Fibroblast of the aortic adventitia (primary cell): ENCODE data around the gene CBFA2T3. TPM values are rescaled to one million over a fixed set of nuclear protein-coding genes. Genes with fewer than 3 reads are reported as not detected.

ENCODE experiments used
- DNase-seq: peaks from one replicate; pipeline ENCODE4 v3.0.0-alpha.2; 2010; ENCODE audit warnings: low read depth
- H3K4me3 ChIP-seq: 2 replicates; pipeline ENCODE4 v1.5.1; 2011; ENCODE audit warnings: low read depth, mild to moderate bottlenecking, control low read depth, low read length, moderate library complexity
- total RNA-seq: library from RNA; depleted of rRNA; stranded (reverse); fragments of >200 nt; gene quantifications from 2 replicates; pipeline ENCODE4 v1.2.3, GENCODE V29; 2012; ENCODE audit warnings: low replicate concordance
- TF ChIP-seq, protein P1 (sequence below): IDR thresholded peaks from 2 replicates; pipeline ENCODE4 v1.5.1; 2011; ENCODE audit warnings: mild to moderate bottlenecking, low read length, control low read depth, inconsistent platforms; ENCODE audit not compliant: insufficient read depth

The CBFA2T3 gene
- total RNA-seq, 1 donor, result not detected

DNA sequence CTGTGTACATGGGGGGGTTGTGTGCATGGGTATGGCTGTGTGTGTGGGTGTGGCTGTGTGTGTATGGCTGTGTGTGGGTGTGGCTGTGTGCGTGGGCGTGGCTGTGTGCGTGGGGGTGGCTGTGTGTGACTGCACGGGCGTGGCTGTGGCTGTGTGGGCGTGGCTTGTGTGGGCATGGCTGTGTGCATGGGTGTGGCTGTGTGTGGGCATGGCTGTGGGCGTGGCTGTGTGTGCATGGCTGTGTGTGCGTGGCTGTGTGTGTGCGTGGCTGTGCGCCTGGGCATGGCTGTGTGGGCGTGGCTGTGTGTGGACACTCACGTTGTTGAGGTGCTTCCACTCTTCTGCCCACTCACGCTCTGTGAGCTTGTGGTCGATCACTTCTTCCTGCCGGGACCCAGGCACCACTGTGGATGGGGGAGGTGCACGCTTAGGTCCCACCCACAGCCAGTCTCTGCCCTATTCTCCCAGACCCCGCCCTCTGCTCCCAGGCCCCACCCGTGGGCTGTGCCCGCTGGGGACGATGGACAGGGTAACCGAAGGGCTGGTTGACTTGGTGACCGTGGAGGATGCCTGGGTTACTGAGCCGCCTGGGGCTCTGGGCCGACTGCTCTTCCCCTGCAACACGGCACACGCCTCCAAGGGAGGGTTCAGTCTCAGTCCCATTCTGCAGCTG is 94.5 kb downstream of the CBFA2T3 start:
- TF ChIP-seq, protein P1, sequence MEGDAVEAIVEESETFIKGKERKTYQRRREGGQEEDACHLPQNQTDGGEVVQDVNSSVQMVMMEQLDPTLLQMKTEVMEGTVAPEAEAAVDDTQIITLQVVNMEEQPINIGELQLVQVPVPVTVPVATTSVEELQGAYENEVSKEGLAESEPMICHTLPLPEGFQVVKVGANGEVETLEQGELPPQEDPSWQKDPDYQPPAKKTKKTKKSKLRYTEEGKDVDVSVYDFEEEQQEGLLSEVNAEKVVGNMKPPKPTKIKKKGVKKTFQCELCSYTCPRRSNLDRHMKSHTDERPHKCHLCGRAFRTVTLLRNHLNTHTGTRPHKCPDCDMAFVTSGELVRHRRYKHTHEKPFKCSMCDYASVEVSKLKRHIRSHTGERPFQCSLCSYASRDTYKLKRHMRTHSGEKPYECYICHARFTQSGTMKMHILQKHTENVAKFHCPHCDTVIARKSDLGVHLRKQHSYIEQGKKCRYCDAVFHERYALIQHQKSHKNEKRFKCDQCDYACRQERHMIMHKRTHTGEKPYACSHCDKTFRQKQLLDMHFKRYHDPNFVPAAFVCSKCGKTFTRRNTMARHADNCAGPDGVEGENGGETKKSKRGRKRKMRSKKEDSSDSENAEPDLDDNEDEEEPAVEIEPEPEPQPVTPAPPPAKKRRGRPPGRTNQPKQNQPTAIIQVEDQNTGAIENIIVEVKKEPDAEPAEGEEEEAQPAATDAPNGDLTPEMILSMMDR, result no peak
- no peak for DNase-seq
- H3K4me3 ChIP-seq, result no peak overlapping the region

DNA sequence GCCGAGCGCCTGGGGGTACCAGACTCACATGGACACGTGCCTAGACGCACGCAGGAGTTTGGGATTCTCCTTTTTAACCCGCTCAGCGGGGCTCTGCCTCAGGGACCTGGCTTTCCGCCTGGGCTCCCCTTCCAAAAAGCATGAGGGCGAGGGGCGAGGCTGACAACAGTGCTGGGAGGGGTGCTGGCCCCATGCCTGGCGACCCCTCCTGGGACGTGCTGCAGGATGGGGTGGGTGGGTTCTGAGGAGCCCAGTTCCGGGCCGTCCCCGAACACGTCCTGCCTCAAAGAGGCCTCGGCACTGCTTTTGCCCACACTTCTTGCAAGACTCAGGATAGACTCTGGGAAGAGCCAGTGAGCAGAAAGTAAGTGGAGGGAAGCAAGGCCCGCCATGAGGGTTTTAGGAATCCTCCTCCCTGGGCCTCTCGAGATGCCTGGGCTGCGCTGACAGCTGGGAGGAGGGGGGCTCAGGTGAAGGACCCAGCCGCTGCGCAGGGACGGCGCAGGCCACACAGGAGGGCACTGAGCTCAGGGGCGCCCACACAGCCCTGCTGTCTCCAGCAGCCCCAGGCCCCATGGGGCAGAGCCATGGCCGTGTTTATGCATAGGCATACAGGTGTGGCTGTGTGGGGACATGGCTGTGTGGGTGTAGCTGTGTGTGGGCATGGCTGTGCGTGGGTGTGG is 95.2 kb downstream of the CBFA2T3 start:
- TF ChIP-seq, protein P1, result no peak
- no peak overlapping the region for H3K4me3 ChIP-seq
- DNase-seq, result no peak

DNA sequence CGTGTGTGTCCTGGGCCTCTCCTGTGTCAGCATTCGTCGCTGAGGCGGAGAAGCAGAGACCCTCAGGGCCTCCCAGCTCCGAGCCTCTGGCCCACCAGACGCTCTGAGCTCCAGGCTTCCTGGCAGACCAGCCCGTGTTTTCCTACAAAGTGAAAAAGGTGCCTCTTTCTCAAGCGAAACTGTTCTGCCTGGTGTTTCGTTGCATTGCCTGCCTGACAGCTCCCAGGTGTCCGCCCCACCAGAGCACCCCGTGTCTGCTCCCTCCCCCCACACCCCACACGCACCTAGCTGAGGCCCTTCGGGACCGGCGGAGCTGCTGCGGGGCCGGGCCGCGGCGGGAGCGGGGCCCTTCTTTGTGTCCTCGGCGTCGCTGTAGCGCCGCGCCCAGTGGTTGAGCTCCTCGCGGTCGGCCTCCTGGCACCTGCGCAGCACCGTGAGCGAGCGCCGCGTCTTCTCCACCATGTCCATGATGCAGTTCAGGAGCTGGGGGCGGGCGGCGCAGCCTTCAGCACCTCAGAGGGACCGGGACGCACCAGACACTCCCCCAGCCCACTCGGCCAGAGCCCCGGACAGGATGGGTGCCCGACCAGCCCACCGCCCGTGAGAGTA is 95.9 kb downstream of the CBFA2T3 start:
- TF ChIP-seq, protein P1, result no peak
- no peak for DNase-seq
- no peak overlapping the region for H3K4me3 ChIP-seq

DNA sequence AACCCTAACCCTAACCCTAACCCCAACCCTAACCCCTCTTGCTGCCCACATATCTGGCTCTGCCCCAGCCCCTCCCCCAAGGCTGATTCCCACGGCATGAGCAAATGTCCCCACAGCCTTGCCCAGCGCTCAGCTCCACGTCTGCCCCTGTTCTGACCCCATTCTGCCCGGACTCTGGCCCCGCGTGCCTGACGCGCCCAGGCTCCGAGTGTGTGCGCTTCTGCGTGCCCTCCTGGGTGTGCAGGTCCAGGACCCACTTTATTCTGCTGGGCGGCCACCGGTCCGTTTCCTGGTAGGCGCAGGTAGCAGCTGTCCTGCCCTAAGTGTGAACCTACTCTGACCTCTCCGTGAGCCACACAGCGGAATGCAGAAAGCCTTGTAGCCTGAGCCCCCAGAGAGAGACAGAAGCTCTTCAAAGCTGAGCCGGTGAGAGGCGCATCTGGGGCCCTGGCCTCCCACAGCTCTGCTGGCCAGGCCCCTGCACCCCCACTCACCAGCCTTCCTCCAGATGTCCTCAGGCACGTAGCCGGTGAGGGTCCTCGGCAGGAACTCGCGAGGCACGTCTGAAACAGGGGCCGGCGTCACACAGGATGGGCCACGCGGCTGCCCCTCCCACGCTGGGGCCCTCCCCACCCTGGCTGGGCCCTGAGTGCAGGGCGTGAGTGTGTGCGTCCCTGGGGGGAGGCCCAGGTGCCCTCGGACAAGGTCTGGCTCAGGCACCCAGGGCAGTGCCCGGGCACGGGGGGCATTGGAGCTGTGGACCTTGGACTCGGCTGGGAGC is 96.6 kb downstream of the CBFA2T3 start:
- TF ChIP-seq, protein P1, result no peak
- DNase-seq, result no peak
- no peak overlapping the region for H3K4me3 ChIP-seq

- H3K4me3 ChIP-seq, result no peak overlapping the region
- TF ChIP-seq, protein P1, result no peak
- DNase-seq, result no peak
These were observed 97.3 kb downstream of the CBFA2T3 start for GRCh38 chr16:88879788-88880055.

DNA sequence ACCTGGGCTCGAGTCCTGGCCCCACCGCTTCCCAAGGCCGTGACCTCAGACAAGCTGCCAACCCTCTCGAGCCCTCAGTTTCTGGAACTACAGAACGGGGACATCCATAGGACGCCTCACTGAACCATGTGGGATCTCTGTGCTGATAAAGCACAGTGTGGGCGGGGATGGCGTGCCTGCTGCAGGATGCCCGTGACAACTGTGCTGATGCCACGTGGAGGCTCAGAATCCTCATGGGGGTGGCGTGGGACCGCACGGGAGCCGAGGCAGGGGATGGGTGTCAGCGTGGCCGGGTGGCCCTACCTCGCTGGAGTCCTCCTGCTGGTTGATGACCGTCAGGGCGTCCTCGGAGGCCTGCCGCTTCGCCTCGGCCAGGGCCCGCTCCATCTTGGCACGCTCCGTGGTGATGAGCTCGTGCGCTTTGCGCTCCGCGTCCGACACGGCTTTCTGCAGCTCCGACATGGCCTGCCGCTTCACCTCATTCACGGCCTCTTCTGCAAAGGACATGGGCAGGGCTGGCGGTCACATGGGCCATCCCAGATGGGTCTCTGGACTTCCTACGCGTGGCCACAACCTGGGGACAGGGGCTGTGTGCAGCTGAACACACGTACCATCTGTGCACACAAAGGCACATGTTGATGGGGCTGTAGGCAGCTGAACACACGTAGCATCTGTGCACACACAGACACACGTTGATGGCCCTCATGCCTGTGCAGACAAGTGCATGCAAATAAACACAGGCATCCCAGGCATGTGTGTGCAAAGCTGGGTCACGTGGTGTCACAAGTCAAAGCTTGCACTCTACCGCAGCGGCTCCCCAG is 97.8 kb downstream of the CBFA2T3 start:
- no peak for DNase-seq
- TF ChIP-seq, protein P1, result no peak
- H3K4me3 ChIP-seq, result no peak overlapping the region
